GM19099 (cell line): ENCODE measurements around the gene ZPBP.

Source experiments
- POLR2A ChIP-seq: IDR thresholded peaks from 3 replicates; pipeline ENCODE4 v1.6.1; 2011; ENCODE audit warnings: low read depth; ENCODE audit not compliant: insufficient read length; ENCODE audit errors: extremely low read depth

Gene ZPBP

GRCh38 chr7:50069613-50070012 is 23.4 kb downstream of the ZPBP start:
- no peak for TF ChIP-seq POLR2A

DNA sequence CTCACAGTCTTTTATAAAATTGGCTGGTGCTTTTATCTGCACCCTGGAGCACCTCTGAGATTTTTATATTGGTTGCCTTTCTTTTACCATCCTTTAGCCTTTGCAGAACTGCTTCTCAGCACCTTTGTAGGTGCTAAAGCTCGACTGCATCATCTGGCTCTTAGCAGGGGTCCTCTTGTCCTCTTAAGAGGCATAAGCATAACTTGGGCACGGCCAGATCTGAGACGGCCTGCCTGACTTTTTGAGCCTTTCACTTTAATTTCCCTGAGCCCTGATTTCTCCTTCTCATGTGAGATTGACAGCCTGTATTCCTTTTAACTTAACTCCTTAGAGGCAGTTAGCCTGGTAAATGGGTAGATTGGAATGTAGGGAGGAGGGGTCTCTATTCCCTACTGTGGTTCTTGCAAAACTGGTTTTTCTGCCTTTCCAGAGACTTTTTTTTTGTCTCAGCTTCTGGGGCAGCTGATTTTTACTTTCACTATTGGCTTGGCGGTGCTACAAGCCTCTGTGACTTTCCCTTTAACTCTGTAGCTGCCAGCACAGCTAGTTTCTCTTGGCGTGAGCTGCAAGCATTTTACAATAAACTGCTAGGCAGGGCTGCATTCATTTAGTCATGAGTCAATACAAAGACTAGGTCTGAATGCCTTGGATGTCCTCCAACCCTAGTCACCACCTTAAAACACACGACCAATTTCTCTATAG is 24.0 kb downstream of the ZPBP start:
- no peak for TF ChIP-seq POLR2A

- TF ChIP-seq POLR2A: no peak
Measured at GRCh38 chr7:50068026-50068425, 25.0 kb downstream of the ZPBP start.

DNA sequence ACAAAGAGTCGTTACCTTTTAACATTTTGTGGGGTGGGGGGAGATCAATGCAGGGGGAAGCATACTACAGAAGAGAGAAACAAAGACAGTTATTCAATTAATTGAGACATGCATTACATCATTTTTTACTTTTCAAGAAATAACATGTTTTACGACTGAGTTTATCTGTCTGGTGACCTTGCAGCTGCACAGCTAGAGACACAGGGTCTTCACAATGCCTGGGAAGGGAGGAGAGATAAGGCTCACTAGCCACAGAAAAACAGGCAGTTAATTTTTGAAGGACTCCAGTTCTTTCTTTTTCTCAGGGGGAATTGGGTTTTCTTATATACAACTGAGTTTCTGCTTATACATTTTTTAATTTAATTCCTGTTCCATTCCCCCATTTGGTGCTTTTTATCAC is 30.1 kb downstream of the ZPBP start:
- no peak for TF ChIP-seq POLR2A

DNA sequence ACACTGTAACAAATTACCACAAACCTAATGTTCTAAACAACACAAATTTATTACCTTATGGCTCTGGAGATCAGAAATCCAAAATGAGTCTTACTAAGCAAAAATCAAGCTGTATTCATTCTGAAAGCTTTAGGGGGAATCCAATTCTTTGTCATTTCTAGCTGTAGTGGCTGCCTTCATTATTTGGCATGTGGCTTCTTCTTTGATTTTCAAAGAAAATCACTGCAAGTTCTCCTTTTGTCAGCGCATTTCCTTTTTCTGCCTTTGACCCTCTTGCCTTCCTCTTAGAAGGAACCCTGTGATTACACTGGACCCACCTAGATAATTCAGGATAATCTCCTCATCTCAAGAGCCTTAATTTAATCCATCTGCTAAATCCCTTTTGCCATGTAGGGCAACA is 36.9 kb downstream of the ZPBP start:
- no peak for TF ChIP-seq POLR2A

- TF ChIP-seq POLR2A: no peak
Measured at GRCh38 chr7:50047716-50048115, 45.3 kb downstream of the ZPBP start.

- no peak for TF ChIP-seq POLR2A
Measured at GRCh38 chr7:50037086-50037485, 56.0 kb downstream of the ZPBP start.

DNA sequence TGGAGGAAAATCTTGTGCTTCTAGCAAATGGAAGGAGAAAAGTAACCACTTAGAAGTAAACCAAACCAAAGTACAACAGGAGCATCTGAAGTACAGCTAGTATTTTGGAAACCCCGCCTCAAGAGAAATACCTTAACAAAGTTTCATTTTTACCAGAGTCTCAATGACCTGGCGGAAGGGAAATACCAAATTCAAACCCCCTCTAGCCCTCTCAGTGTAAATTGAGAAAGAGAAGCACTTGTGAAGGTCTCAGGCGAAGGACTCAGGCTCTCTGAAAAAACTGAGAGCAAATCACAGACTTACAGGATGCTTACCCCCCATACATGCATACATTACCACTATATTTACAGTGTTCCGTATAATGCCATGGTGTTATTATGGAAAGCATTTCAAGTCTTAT is 70.1 kb downstream of the ZPBP start:
- TF ChIP-seq POLR2A: no peak

GRCh38 chr7:50022451-50022850 is 70.6 kb downstream of the ZPBP start:
- TF ChIP-seq POLR2A: no peak

- TF ChIP-seq POLR2A: no peak
Measured at GRCh38 chr7:49995681-49996080, 97.4 kb downstream of the ZPBP start.

GRCh38 chr7:49986191-49986590 is 106.9 kb downstream of the ZPBP start:
- TF ChIP-seq POLR2A: no peak

GRCh38 chr7:49980465-49980864 is 112.6 kb downstream of the ZPBP start:
- no peak for TF ChIP-seq POLR2A

- no peak for TF ChIP-seq POLR2A
Measured at GRCh38 chr7:49976238-49976637, 116.8 kb downstream of the ZPBP start.

DNA sequence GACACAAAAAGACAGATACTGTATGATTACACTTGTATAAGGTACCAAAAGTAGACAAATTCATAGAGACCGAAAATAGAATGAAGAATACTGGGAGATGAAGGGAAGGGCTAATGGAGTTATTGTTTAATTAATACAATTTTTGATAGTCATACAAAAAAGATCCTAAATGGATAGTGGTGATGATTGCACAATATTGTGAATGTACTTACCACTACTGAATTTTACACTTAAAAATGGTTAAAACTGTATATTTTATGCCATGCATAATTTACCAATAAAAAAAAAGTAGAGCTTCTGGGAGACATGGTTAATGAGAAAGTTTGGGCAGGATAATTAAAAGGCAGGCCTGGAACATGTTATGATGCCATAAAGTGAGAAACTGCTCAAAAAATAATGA is 119.0 kb downstream of the ZPBP start:
- no peak for TF ChIP-seq POLR2A

DNA sequence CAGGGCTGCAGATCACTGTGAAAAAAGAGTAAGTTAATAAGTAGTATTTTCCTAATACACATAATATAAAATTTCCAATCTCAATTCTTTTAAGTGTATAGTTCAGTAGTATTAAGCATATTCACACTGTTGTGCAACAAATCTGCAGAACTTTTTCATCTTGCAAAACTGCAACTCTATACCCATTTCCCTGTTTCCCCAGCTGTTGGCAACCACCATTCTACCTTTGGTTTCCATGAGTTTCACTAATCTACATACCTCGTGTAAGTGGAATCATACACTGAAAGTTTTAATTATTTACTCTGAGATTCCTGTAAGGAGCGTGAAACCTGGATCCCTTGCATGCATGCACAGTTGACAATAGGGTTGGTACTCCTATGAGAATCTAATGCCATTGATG is 155.4 kb downstream of the ZPBP start:
- no peak for TF ChIP-seq POLR2A

- no peak for TF ChIP-seq POLR2A
Measured at GRCh38 chr7:49931627-49932026, 161.4 kb downstream of the ZPBP start.

DNA sequence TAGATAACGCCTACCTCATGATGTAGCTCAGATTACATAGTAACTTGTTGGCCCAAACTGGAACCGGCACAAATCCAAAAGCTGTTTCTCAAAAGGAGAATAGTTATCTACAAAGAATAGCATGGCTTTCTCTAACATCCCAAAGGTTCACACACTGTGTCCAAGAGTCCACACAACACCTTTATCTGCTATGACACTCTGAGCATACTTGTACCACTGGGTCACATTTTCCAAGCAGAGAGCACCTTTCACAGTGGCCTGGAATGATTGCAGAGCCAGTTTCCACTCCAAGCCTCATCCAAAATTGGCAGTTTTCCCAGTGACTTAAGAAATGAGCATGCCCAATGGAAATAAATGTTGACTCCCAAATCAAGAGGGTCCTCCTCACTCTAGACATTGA is 164.3 kb downstream of the ZPBP start:
- TF ChIP-seq POLR2A: no peak
